Right renal cortex interstitium (tissue), 3 donors: Measurements from ENCODE around the gene RIPK4. TPM values are rescaled to one million over a fixed set of nuclear protein-coding genes. Genes with fewer than 3 reads are reported as not detected.

Source experiments
- DNase-seq, 3 donors: peaks; one replicate each; pipeline ENCODE4 v3.0.0-alpha.2; 2013; ENCODE audit warnings: low read depth in 3 of 3, low spot score in 2 of 3
- polyA plus RNA-seq, 3 donors: library from polyadenylated mRNA; unstranded; fragments of 120-200 nt; gene quantifications; one replicate each; pipeline ENCODE4 v1.2.1, GENCODE V29; 2013; ENCODE audit not compliant: insufficient read length in 3 of 3

Gene RIPK4
- polyA plus RNA-seq = 10 to 100 TPM; 15.8 to 18.7 (median 15.9) TPM

GRCh38 chr21:41766883-41767605, at the start of gene RIPK4:
Gene RIPK4, minus strand, starts transcription at chr21:41767052. Its CDS starts 11 bp downstream, at chr21:41767041.
- DNase-seq = no peak

GRCh38 chr21:41815652-41816582, 49.1 kb upstream of the RIPK4 start:
- no peak for DNase-seq

- no peak for DNase-seq
Observed at GRCh38 chr21:41813226-41813625, 46.4 kb upstream of the RIPK4 start.

- DNase-seq = no peak
Observed at GRCh38 chr21:41812679-41813078, 45.8 kb upstream of the RIPK4 start.

GRCh38 chr21:41810597-41810932, 43.7 kb upstream of the RIPK4 start:
- no peak for DNase-seq

- no peak for DNase-seq
Observed at GRCh38 chr21:41809891-41810596, 43.2 kb upstream of the RIPK4 start.

- DNase-seq = no peak
Observed at GRCh38 chr21:41808846-41809245, 42.0 kb upstream of the RIPK4 start.

- DNase-seq = no peak
Observed at GRCh38 chr21:41808094-41808493, 41.2 kb upstream of the RIPK4 start.

GRCh38 chr21:41806773-41807172, 39.9 kb upstream of the RIPK4 start:
- DNase-seq = no peak

- no peak for DNase-seq
Observed at GRCh38 chr21:41805643-41806042, 38.8 kb upstream of the RIPK4 start.

- DNase-seq = no peak
Observed at GRCh38 chr21:41805038-41805437, 38.2 kb upstream of the RIPK4 start.

- no peak for DNase-seq
Observed at GRCh38 chr21:41804381-41804780, 37.5 kb upstream of the RIPK4 start.

- no peak for DNase-seq
Observed at GRCh38 chr21:41803316-41803715, 36.5 kb upstream of the RIPK4 start.

- DNase-seq = no peak
Observed at GRCh38 chr21:41802684-41803083, 35.8 kb upstream of the RIPK4 start.

- no peak for DNase-seq
Observed at GRCh38 chr21:41802198-41802584, 35.3 kb upstream of the RIPK4 start.

GRCh38 chr21:41801321-41802197, 34.7 kb upstream of the RIPK4 start:
- DNase-seq = no peak

GRCh38 chr21:41800425-41801320, 33.8 kb upstream of the RIPK4 start:
- DNase-seq = no peak

GRCh38 chr21:41799763-41800162, 32.9 kb upstream of the RIPK4 start:
- no peak for DNase-seq

GRCh38 chr21:41798326-41798725, 31.5 kb upstream of the RIPK4 start:
- no peak for DNase-seq
